ENCODE data around the gene LETMD1.
A peak's percentile ranks its signal among the peaks of the same experiment; 100 is the strongest.

The LETMD1 gene

GRCh38 chr12:51047655-51048540 is at the start of gene LETMD1:
Gene LETMD1, plus strand, starts transcription at chr12:51048327. Its CDS starts 30 bp downstream, at chr12:51048357.
- peak within 1 kb of the TSS; percentile 32 for H3K9ac ChIP-seq

GRCh38 chr12:50999093-50999492 is 49.0 kb upstream of the LETMD1 start:
- no peak for TF ChIP-seq CTCF (IDR thresholded peaks at IDR 0.05)
- H3K36me3 ChIP-seq (ENCODE audit: control insufficient read depth, insufficient read depth, low read length), result no peaks in the 10 kb centered on the region
- H3K27me3 ChIP-seq (ENCODE audit: control insufficient read depth, insufficient read depth, low read length), result no peaks in the 10 kb centered on the region
- H3K9me3 ChIP-seq (ENCODE audit: control insufficient read depth, low read length), result no peaks in the 10 kb centered on the region
- H3K79me2 ChIP-seq, result no peaks in the 10 kb centered on the region
- H3K9ac ChIP-seq, result no peak overlapping the region
- H3K4me2 ChIP-seq (ENCODE audit: low read length), result no peak overlapping the region
- H3K4me3 ChIP-seq (ENCODE audit: low read depth, low read length), result no peak overlapping the region
- H3K4me1 ChIP-seq, result no peaks in the 10 kb centered on the region
- H3K27ac ChIP-seq, result no peak overlapping the region
- no peak overlapping the region for H2AFZ ChIP-seq

More at GRCh38 chr12:51047655-51048540, at the start of gene LETMD1:
- peaks cover 14% of the 10 kb centered on the region for H3K4me1 ChIP-seq
- H3K27me3 ChIP-seq (ENCODE audit: control insufficient read depth, insufficient read depth, low read length), result no peaks in the 10 kb centered on the region
- no peaks in the 10 kb centered on the region for H3K9me3 ChIP-seq (ENCODE audit: control insufficient read depth, low read length)
- peak within 1 kb of the TSS; percentile 87 for H3K27ac ChIP-seq
- peaks cover 4% of the 10 kb centered on the region for H3K79me2 ChIP-seq
- peak within 1 kb of the TSS; percentile 88 for H2AFZ ChIP-seq
- H3K4me2 ChIP-seq (ENCODE audit: low read length), result peak within 1 kb of the TSS; percentile 90
- peak within 1 kb of the TSS; percentile 81 for H3K4me3 ChIP-seq (ENCODE audit: low read depth, low read length)
- H3K36me3 ChIP-seq (ENCODE audit: control insufficient read depth, insufficient read depth, low read length), result no peaks in the 10 kb centered on the region
- TF ChIP-seq CTCF (IDR thresholded peaks at IDR 0.05), result peak; percentile 95

- Histone ChIP-seq H3K4me2 (ENCODE audit: low read length) (no peak overlapping the region), H3K27me3 (ENCODE audit: control insufficient read depth, insufficient read depth, low read length) (no peaks in the 10 kb centered on the region), H3K27ac (no peak overlapping the region), H3K4me3 (ENCODE audit: low read depth, low read length) (no peak overlapping the region), H2AFZ (no peak overlapping the region), H3K79me2 (no peaks in the 10 kb centered on the region), H3K4me1 (no peaks in the 10 kb centered on the region), H3K9ac (no peak overlapping the region), H3K36me3 (ENCODE audit: control insufficient read depth, insufficient read depth, low read length) (no peaks in the 10 kb centered on the region), H3K9me3 (ENCODE audit: control insufficient read depth, low read length) (no peaks in the 10 kb centered on the region)
- no peak for TF ChIP-seq CTCF (IDR thresholded peaks at IDR 0.05)
Observed at GRCh38 chr12:51000245-51000644, 47.9 kb upstream of the LETMD1 start.

- no peaks in the 10 kb centered on the region for H3K27me3 ChIP-seq (ENCODE audit: control insufficient read depth, insufficient read depth, low read length)
Observed at GRCh38 chr12:51001799-51002198, 46.3 kb upstream of the LETMD1 start.

More at GRCh38 chr12:51001799-51002198, 46.3 kb upstream of the LETMD1 start:
- Histone ChIP-seq H3K9ac (no peak overlapping the region), H3K27ac (no peak overlapping the region), H3K4me2 (ENCODE audit: low read length) (no peak overlapping the region), H2AFZ (no peak overlapping the region), H3K79me2 (no peaks in the 10 kb centered on the region), H3K9me3 (ENCODE audit: control insufficient read depth, low read length) (no peaks in the 10 kb centered on the region), H3K36me3 (ENCODE audit: control insufficient read depth, insufficient read depth, low read length) (no peaks in the 10 kb centered on the region), H3K4me1 (peaks cover 2% of the 10 kb centered on the region), H3K4me3 (ENCODE audit: low read depth, low read length) (no peak overlapping the region)
- no peak for TF ChIP-seq CTCF (IDR thresholded peaks at IDR 0.05)

Data from parathyroid adenoma (tissue), 2 donors.